Smooth muscle cell of the umbilical artery (primary cell): Measurements from ENCODE around the gene DPM1. TPM values are rescaled to one million over a fixed set of nuclear protein-coding genes. Genes with fewer than 3 reads are reported as not detected.

Experiments
- total RNA-seq: library from RNA; depleted of rRNA; stranded (reverse); fragments of >200 nt; gene quantifications from 2 replicates; pipeline ENCODE4 v1.2.3, GENCODE V29; 2014

Gene DPM1
- total RNA-seq: 78.4 and 83.3 TPM in 2 replicates

DNA sequence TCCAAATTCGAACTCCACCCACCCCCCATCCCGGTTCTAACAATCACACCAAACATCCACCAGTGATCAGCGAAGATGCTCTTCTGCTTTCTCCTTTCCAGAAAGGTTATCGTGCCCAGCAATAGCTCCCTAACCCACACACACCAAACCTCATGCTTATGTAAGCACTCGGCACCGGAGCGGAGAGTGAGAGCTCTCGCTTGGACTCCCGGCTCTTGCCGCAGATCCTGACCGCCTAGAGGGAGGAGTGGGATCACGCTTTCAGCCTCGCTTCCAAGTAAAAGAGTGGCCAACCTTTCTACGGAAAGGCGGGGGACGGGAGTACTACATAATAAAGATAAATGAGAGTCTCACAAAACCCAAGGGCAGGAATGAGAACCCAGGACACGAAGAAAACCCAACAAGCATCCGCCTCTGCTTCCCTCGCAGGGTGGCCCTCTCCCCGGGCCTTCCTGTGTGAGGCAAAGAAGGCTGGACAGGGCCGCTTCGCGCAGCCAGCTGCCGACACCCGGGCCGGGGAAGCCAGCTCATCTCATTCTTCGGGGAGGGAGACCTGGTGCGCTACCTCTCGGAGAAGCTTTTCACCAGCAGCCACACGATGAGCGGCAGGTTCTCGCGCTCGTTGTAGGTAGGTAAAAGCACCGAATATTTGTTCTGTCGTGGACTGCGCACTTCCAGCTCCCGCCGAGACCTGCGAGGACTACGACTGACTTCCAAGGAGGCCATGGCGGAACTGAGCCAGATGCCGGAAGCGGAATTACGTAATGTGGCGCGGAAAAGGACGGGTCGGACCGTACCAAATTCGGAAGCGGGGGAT lies at the start of gene DPM1:
Gene DPM1 (minus strand): TSS at position 735 of the 817 bp plus-strand sequence. CDS start 9 bp downstream, at position 726.

DNA sequence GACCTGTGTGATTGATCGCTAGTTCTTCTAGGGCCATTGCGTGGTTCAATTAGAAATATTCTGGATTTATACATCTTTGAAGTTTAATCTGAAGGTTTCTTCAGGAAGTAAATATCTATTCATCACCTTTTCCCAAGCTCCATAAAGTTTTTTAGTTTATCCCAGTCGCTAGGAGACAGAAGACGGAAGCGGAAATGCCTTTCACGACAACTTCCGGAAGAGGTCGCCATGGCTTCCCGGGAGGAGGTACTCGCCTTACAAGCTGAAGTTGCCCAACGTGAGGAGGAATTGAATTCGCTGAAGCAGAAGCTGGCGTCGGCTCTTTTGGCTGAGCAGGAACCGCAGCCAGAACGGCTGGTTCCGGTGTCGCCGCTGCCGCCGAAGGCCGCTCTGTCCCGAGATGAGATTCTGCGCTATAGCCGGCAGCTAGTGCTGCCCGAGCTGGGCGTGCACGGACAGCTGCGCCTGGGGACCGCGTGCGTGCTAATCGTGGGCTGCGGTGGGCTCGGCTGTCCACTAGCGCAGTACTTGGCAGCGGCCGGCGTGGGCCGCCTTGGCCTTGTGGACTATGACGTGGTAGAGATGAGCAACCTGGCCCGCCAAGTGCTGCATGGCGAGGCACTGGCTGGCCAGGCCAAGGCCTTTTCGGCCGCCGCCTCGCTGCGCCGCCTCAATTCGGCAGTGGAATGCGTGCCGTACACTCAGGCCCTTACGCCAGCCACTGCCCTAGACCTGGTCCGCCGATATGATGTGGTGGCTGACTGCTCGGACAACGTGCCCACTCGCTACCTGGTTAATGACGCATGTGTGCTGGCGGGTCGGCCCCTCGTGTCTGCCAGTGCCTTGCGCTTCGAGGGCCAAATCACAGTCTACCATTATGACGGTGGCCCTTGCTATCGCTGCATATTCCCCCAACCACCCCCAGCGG lies 547 bp upstream of the DPM1 start, which contains the start of gene MOCS3:
Gene MOCS3 (plus strand): TSS at position 204 of the 928 bp plus-strand sequence. CDS start 25 bp downstream, at position 229.

DNA sequence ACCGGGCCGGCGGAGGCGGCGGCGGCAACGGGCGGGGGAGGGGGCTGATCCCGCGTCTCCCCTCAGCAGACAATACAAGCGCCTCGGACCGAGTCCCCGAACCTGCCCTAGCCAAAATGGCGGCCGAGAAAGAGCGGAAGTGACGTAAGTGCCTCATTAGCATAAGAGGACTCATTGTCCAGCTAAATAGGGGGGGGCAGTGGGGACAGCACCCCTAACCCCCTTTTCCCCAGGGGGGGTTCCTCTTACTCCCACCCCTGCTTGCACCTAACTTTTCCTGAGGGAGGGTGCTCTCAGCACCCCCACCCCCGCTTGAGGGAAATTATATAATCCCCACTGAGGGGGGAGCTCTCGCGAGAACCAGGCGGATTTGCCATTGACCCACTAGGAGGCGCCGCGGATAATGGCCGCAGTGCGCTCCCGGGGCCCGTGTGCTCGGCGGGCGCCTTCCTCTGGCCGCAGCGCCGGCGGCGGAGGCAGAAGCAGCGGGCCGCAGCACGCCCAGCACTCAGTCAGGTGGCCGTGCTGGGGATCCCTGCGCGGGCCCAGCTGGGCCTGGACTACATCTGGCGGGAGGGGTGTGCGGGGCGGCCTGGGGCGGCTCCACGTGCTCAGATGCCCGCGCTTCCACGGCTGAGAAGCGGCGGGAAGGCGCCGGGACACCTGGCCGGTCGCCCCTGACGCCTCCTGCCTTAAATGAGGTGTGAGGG lies 26.9 kb downstream of the DPM1 start, which contains the start of gene ADNP:
Gene ADNP (minus strand): TSS at position 132 of the 710 bp plus-strand sequence. CDS start 27,441 bp downstream, outside the sequence.

Other genes with a start within 250 kb of the DPM1 start
- 0.37 and 0.59 TPM in 2 replicates for gene PARD6B, start 227.0 kb downstream of the DPM1 start, total RNA-seq
- 11.6 and 15.9 TPM in 2 replicates for gene BCAS4, start 163.5 kb downstream of the DPM1 start, total RNA-seq
- 34.4 and 55.5 TPM in 2 replicates for gene ADNP, start 27.1 kb downstream of the DPM1 start, total RNA-seq
- 9.6 and 9.8 TPM in 2 replicates for gene MOCS3, start 286 bp upstream of the DPM1 start, total RNA-seq
- 108 and 313 TPM in 2 replicates for gene KCNG1, start 64.6 kb upstream of the DPM1 start, total RNA-seq